Body of pancreas (tissue), 4 donors: Measurements from ENCODE around the gene BCAS4. TPM values are rescaled to one million over a fixed set of nuclear protein-coding genes. Genes with fewer than 3 reads are reported as not detected.

Experiments
- ATAC-seq: fragments of 150-250 bp; one replicate; pipeline ENCODE4 v1.9.1; 2016
- DNase-seq, 4 donors: peaks; one replicate each; pipeline ENCODE4 v3.0.0-alpha.2; 2019
- H3K27ac ChIP-seq, 4 donors: fragments of 200-600 bp; sonication (generic); 1 replicate in 3 of 4; 2 replicates in 1 of 4; pipeline versions ENCODE4 v1.5.1 to v1.6.1; 2016 to 2019; ENCODE audit warnings: mild to moderate bottlenecking in 1 of 4, mixed read lengths in 1 of 4, moderate library complexity in 1 of 4
- H3K27me3 ChIP-seq, 2 donors: fragments of 200-600 bp; sonication (generic); one replicate each; pipeline ENCODE4 v1.6.0; 2016; ENCODE audit warnings: mild to moderate bottlenecking in 1 of 2
- H3K36me3 ChIP-seq, 2 donors: fragments of 200-600 bp; sonication (generic); replicated peaks in 1 of 2; 2 replicates each; pipeline ENCODE4 v1.5.1; 2016; ENCODE audit warnings: low read depth in 2 of 2; ENCODE audit not compliant: insufficient read depth in 1 of 2
- H3K4me1 ChIP-seq: fragments of 200-600 bp; sonication (generic); one replicate; pipeline ENCODE4 v1.6.0; 2016
- H3K4me3 ChIP-seq, 2 donors: fragments of 200-600 bp; sonication (generic); 1 replicate in 1 of 2; 2 replicates in 1 of 2; pipeline ENCODE4 v1.5.1; 2016 to 2019
- H3K9me3 ChIP-seq, 3 donors: fragments of 200-600 bp; sonication (generic); 1 replicate in 2 of 3; 2 replicates in 1 of 3; pipeline ENCODE4 v1.5.1; 2016
- POLR2A ChIP-seq, 3 donors: fragments of 450-650 bp; IDR thresholded peaks; one replicate each; pipeline ENCODE4 v1.6.1; 2016; ENCODE audit warnings: antibody characterized with exemption in 3 of 3, mild to moderate bottlenecking in 2 of 3
- WGBS, 2 donors: methylation state at CpG; one replicate each; pipeline ENCODE4 v1.1.5; 2017; 5-methylcytosine and 5-hydroxymethylcytosine counted together
- intact Hi-C: fragments of 100-400 bp; cut with DNase I; formaldehyde crosslinking; loops from one replicate; pipeline ENCODE4 v1.15.1; 2023
- total RNA-seq, 2 donors: library from RNA; depleted of rRNA; stranded (reverse); fragments of >200 nt; gene quantifications; one replicate each; pipeline ENCODE4 v1.1.0, GENCODE V29; 2016
- TF ChIP-seq, protein P1 (sequence below), 7 experiments: fragments of 450-650 bp in 4 of 7; fragments of 200-600 bp in 3 of 7; sonication (generic) in 3 of 7; IDR thresholded peaks; one replicate each; pipeline ENCODE4 v1.5.1; 2016 to 2019; ENCODE audit warnings: antibody characterized with exemption in 7 of 7

Gene BCAS4
- total RNA-seq, 2 donors from 2014 or later, result under 0.01 to 2.3 TPM

GRCh38 chr20:50844430-50845100 is 49.7 kb downstream of the BCAS4 start:
- 76 to 89% methylated on average over 3 to 9 of the region's 9 CpGs for WGBS, 2 donors
- H3K27ac ChIP-seq, result peak overlapping the region in 1 of 4 donors; percentile 9
- intact Hi-C loops, result no loop called here
- H3K4me1 ChIP-seq, result peaks cover 19% of the 10 kb centered on the region
- DNase-seq, result peak in 1 of 4 donors; percentile 81
- no peak for TF ChIP-seq POLR2A (IDR thresholded peaks at IDR 0.05)
- TF ChIP-seq, protein P1, sequence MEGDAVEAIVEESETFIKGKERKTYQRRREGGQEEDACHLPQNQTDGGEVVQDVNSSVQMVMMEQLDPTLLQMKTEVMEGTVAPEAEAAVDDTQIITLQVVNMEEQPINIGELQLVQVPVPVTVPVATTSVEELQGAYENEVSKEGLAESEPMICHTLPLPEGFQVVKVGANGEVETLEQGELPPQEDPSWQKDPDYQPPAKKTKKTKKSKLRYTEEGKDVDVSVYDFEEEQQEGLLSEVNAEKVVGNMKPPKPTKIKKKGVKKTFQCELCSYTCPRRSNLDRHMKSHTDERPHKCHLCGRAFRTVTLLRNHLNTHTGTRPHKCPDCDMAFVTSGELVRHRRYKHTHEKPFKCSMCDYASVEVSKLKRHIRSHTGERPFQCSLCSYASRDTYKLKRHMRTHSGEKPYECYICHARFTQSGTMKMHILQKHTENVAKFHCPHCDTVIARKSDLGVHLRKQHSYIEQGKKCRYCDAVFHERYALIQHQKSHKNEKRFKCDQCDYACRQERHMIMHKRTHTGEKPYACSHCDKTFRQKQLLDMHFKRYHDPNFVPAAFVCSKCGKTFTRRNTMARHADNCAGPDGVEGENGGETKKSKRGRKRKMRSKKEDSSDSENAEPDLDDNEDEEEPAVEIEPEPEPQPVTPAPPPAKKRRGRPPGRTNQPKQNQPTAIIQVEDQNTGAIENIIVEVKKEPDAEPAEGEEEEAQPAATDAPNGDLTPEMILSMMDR (IDR thresholded peaks at IDR 0.05), result no peak
- no peaks in the 10 kb centered on the region for H3K36me3 ChIP-seq
- H3K9me3 ChIP-seq, result no peaks in the 10 kb centered on the region
- no peaks in the 10 kb centered on the region for H3K27me3 ChIP-seq
- no peak for ATAC-seq
- no peak overlapping the region for H3K4me3 ChIP-seq

GRCh38 chr20:50845566-50846215 is 50.8 kb downstream of the BCAS4 start:
- peaks cover 19% of the 10 kb centered on the region for H3K4me1 ChIP-seq
- H3K27me3 ChIP-seq, result no peaks in the 10 kb centered on the region
- TF ChIP-seq, protein P1 (IDR thresholded peaks at IDR 0.05), result no peak
- ATAC-seq, result no peak
- no peak overlapping the region for H3K4me3 ChIP-seq
- 84 to 88% methylated on average over 6 to 13 of the region's 15 CpGs for WGBS, 2 donors
- H3K9me3 ChIP-seq, result no peaks in the 10 kb centered on the region
- peak in 1 of 4 donors; percentile 52 for DNase-seq
- H3K36me3 ChIP-seq, result no peaks in the 10 kb centered on the region
- H3K27ac ChIP-seq, result no peak overlapping the region
- intact Hi-C loops, result no loop called here

DNA sequence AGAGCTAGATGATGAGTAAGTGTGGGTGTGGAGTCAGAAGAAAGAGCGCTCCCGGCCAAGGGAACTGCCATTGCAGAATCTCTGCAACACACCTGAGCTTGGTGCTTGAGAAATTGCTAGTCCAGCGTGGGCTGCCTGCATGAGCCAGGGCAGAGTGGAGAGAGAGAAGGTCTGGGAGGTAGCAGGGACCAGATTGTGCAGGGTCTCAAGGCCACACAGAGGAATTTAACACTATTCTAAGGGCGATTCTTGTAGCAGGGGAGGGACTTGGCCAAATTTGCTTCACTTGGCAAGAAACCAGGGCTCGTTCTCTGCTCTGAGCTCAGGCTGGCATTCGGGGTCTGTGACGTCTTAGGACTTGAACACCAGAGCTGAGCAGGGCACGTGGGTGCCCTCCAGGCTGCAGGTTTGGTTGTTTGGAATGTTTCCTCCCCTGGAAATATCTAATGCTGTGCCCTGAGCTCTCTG is 53.5 kb downstream of the BCAS4 start:
- Histone ChIP-seq H3K27me3 (no peaks in the 10 kb centered on the region), H3K4me1 (peaks cover 19% of the 10 kb centered on the region), H3K4me3 (no peak overlapping the region), H3K9me3 (no peaks in the 10 kb centered on the region), H3K36me3 (no peaks in the 10 kb centered on the region), H3K27ac (peak overlapping the region; percentile 46 to 88 (median 70))
- DNase-seq (peak; percentile 54 to 77 (median 68)), ATAC-seq (peak; percentile 83)
- TF ChIP-seq, protein P1 (IDR thresholded peaks at IDR 0.05), result no peak
- TF ChIP-seq POLR2A (IDR thresholded peaks at IDR 0.05), result no peak
- 25 to 53% methylated on average over 5 to 8 of the region's 8 CpGs for WGBS, 2 donors
- intact Hi-C loops, result no loop called here

- no peaks in the 10 kb centered on the region for H3K36me3 ChIP-seq
- 34 to 37% methylated on average over 14 to 18 of the region's 18 CpGs for WGBS, 2 donors
- peak overlapping the region; percentile 46 to 88 (median 70) for H3K27ac ChIP-seq
Observed at GRCh38 chr20:50848846-50849673, 54.2 kb downstream of the BCAS4 start.

More at GRCh38 chr20:50848846-50849673, 54.2 kb downstream of the BCAS4 start:
- ATAC-seq (peak; percentile 81), DNase-seq (peak; percentile 47 to 81 (median 72))
- no peaks in the 10 kb centered on the region for H3K27me3 ChIP-seq
- intact Hi-C loops, result no loop called here
- H3K4me3 ChIP-seq, result no peak overlapping the region
- H3K9me3 ChIP-seq, result no peaks in the 10 kb centered on the region
- H3K4me1 ChIP-seq, result peaks cover 19% of the 10 kb centered on the region
- TF ChIP-seq, protein P1 (IDR thresholded peaks at IDR 0.05), result no peak
- peak in 1 of 3 donors; percentile 25 for TF ChIP-seq POLR2A (IDR thresholded peaks at IDR 0.05)
